Suprapubic skin (tissue), 4 donors: ENCODE data around the gene PFKM. TPM values are rescaled to one million over a fixed set of nuclear protein-coding genes. Genes with fewer than 3 reads are reported as not detected.

Source experiments
- DNase-seq, 2 donors: peaks; one replicate each; pipeline ENCODE4 v3.0.0-alpha.2; 2019; ENCODE audit warnings: low spot score in 2 of 2
- H3K27ac ChIP-seq: fragments of 200-600 bp; sonication (generic); one replicate; pipeline ENCODE4 v1.5.1; 2019
- H3K27me3 ChIP-seq: fragments of 200-600 bp; sonication (generic); one replicate; pipeline ENCODE4 v1.5.1; 2019
- H3K36me3 ChIP-seq: fragments of 200-600 bp; sonication (generic); one replicate; pipeline ENCODE4 v1.5.1; 2019
- H3K4me1 ChIP-seq: fragments of 200-600 bp; sonication (generic); one replicate; pipeline ENCODE4 v1.5.1; 2019
- H3K4me3 ChIP-seq: fragments of 200-600 bp; sonication (generic); one replicate; pipeline ENCODE4 v1.5.1; 2019; ENCODE audit warnings: mild to moderate bottlenecking
- H3K9me3 ChIP-seq: fragments of 200-600 bp; sonication (generic); one replicate; pipeline ENCODE4 v1.5.1; 2019
- EP300 ChIP-seq: sonication (generic); formaldehyde crosslinking; IDR thresholded peaks from one replicate; pipeline ENCODE4 v1.6.1; 2017; ENCODE audit warnings: antibody characterized with exemption
- POLR2A ChIP-seq, 2 donors: fragments of 450-650 bp; IDR thresholded peaks; one replicate each; pipeline ENCODE4 v1.6.1; 2017; ENCODE audit warnings: antibody characterized with exemption in 2 of 2, mild to moderate bottlenecking in 2 of 2, moderate library complexity in 2 of 2
- POLR2AphosphoS5 ChIP-seq, 3 donors: sonication (generic); formaldehyde crosslinking; IDR thresholded peaks; one replicate each; pipeline ENCODE4 v1.6.1; 2017; ENCODE audit warnings: antibody characterized with exemption in 3 of 3
- WGBS: methylation state at CpG from one replicate; pipeline ENCODE4 v1.1.5; 2018; 5-methylcytosine and 5-hydroxymethylcytosine counted together
- total RNA-seq, 4 donors: library from RNA; depleted of rRNA; stranded (reverse); fragments of >200 nt; gene quantifications; one replicate each; pipeline ENCODE4 v1.1.0, GENCODE V29; 2016
- TF ChIP-seq, protein P1 (sequence below), 2 donors: fragments of 200-600 bp in 1 of 2; fragments of 450-650 bp in 1 of 2; sonication (generic) in 1 of 2; IDR thresholded peaks; one replicate each; pipeline ENCODE4 v1.5.1; 2016 to 2019; ENCODE audit warnings: antibody characterized with exemption in 2 of 2, mild to moderate bottlenecking in 1 of 2, moderate library complexity in 1 of 2

PFKM gene
- total RNA-seq, result 10 to 100 TPM; 20.4 to 31.2 (median 27.7) TPM

GRCh38 chr12:48119078-48119833, at the start of gene PFKM:
Gene PFKM, plus strand, starts transcription at chr12:48119364. Its CDS starts 3,411 bp downstream, at chr12:48122775.
- peaks cover 5% of the 10 kb centered on the region for H3K27me3 ChIP-seq
- H3K4me3 ChIP-seq, result peak within 1 kb of the TSS; percentile 51
- H3K4me1 ChIP-seq, result peaks cover 14% of the 10 kb centered on the region
- 1% methylated on average over 19 of the region's 20 CpGs for WGBS
- DNase-seq, result peak; percentile 85 to 87
- H3K9me3 ChIP-seq, result no peaks in the 10 kb centered on the region
- no peak within 1 kb of the TSS for H3K27ac ChIP-seq
- no peak for TF ChIP-seq POLR2AphosphoS5 (IDR thresholded peaks at IDR 0.05)
- no peak for TF ChIP-seq POLR2A (IDR thresholded peaks at IDR 0.05)
- TF ChIP-seq, protein P1, sequence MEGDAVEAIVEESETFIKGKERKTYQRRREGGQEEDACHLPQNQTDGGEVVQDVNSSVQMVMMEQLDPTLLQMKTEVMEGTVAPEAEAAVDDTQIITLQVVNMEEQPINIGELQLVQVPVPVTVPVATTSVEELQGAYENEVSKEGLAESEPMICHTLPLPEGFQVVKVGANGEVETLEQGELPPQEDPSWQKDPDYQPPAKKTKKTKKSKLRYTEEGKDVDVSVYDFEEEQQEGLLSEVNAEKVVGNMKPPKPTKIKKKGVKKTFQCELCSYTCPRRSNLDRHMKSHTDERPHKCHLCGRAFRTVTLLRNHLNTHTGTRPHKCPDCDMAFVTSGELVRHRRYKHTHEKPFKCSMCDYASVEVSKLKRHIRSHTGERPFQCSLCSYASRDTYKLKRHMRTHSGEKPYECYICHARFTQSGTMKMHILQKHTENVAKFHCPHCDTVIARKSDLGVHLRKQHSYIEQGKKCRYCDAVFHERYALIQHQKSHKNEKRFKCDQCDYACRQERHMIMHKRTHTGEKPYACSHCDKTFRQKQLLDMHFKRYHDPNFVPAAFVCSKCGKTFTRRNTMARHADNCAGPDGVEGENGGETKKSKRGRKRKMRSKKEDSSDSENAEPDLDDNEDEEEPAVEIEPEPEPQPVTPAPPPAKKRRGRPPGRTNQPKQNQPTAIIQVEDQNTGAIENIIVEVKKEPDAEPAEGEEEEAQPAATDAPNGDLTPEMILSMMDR (IDR thresholded peaks at IDR 0.05), result no peak
- no peak for TF ChIP-seq EP300
- H3K36me3 ChIP-seq, result peaks cover 7% of the 10 kb centered on the region

DNA sequence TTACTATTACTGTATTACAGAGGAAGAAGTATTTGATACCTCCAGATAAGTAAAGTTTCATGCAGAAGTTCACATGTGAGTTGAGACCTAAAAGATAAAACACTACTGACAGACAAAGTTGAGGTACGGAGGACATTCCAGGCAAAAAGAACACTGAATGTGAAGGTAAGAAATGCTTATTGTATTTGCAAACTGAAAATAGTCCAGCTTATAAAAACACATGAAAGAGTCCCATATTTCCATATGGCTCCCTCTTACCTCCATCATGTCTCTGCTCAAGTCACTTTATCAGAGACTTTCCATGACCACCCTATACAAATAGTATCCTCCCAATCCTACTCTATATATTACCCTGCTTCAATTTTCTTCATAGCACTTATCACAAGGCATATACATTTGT, 49.1 kb upstream of the PFKM start:
- Histone ChIP-seq H3K9me3 (no peaks in the 10 kb centered on the region), H3K4me3 (no peak overlapping the region), H3K27me3 (no peaks in the 10 kb centered on the region), H3K4me1 (no peaks in the 10 kb centered on the region), H3K27ac (no peak overlapping the region), H3K36me3 (peaks cover 77% of the 10 kb centered on the region)
- WGBS, result 96% methylated on average over 1 of the region's 1 CpG
- TF ChIP-seq POLR2AphosphoS5 (IDR thresholded peaks at IDR 0.05) (no peak), EP300 (no peak)
- no peak for DNase-seq

DNA sequence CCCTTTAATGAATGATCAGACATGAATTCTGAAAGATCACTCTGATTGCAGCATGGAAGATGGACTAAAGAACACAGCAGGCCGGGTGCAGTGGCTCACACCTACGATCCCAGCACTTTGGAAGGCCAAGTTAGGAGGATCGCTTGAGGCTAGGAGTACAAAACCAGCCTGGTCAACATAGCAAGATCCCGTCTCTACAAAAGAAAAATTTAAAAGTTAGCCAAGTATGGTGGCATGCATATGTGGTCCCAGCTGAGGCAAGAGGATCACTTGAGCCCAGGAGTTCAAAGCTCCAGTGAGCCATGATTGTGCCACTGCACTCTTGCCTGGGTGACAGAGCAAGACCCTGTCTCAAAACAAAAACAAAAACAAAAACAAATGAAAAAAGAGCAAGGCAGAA, 48.4 kb upstream of the PFKM start:
- Histone ChIP-seq H3K4me1 (no peaks in the 10 kb centered on the region), H3K9me3 (no peaks in the 10 kb centered on the region), H3K27me3 (no peaks in the 10 kb centered on the region), H3K27ac (no peak overlapping the region), H3K36me3 (peaks cover 70% of the 10 kb centered on the region), H3K4me3 (no peak overlapping the region)
- DNase-seq, result no peak
- TF ChIP-seq EP300 (no peak), POLR2AphosphoS5 (IDR thresholded peaks at IDR 0.05) (no peak), POLR2A (IDR thresholded peaks at IDR 0.05) (no peak)
- TF ChIP-seq, protein P1 (IDR thresholded peaks at IDR 0.05), result no peak
- 91% methylated on average over 4 of the region's 4 CpGs for whole genome bisulfite sequencing

DNA sequence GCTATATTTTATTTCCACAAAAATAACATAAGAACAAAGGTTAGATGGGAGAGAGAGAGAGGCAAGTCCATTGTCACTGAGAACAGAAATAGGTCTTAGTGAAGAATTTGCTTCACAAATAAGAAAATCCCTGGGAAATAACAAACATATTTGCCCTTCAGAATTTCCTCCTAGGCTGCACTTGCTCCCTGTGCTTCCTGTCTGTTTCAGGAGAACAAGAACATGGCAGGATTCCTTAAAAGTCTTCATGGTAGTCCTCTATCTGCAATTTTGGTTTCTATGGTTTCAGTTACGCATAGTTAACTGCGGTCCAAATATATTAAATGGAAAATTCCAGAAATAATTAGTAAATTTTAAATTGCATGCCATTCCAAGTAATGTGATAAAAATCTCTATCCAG, 47.4 kb upstream of the PFKM start:
- Histone ChIP-seq H3K36me3 (peaks cover 59% of the 10 kb centered on the region), H3K27me3 (no peaks in the 10 kb centered on the region), H3K4me1 (no peaks in the 10 kb centered on the region), H3K4me3 (no peak overlapping the region), H3K27ac (no peak overlapping the region), H3K9me3 (no peaks in the 10 kb centered on the region)
- TF ChIP-seq POLR2AphosphoS5 (IDR thresholded peaks at IDR 0.05) (no peak), POLR2A (IDR thresholded peaks at IDR 0.05) (no peak), EP300 (no peak)
- TF ChIP-seq, protein P1 (IDR thresholded peaks at IDR 0.05), result no peak
- no peak for DNase-seq
- 95% methylated on average over 2 of the region's 2 CpGs for WGBS

GRCh38 chr12:48072266-48072665, 46.9 kb upstream of the PFKM start:
- H3K27ac ChIP-seq, result no peak overlapping the region
- no peak for TF ChIP-seq POLR2A (IDR thresholded peaks at IDR 0.05)
- TF ChIP-seq, protein P1 (IDR thresholded peaks at IDR 0.05), result no peak
- TF ChIP-seq POLR2AphosphoS5 (IDR thresholded peaks at IDR 0.05), result no peak
- no peak for TF ChIP-seq EP300
- no peak overlapping the region for H3K4me3 ChIP-seq
- WGBS, result 95% methylated on average over 3 of the region's 3 CpGs
- H3K27me3 ChIP-seq, result no peaks in the 10 kb centered on the region
- peaks cover 54% of the 10 kb centered on the region for H3K36me3 ChIP-seq
- no peaks in the 10 kb centered on the region for H3K9me3 ChIP-seq
- no peaks in the 10 kb centered on the region for H3K4me1 ChIP-seq
- DNase-seq, result no peak
